Measurements from ENCODE around the gene KCNQ5.

KCNQ5 gene

DNA sequence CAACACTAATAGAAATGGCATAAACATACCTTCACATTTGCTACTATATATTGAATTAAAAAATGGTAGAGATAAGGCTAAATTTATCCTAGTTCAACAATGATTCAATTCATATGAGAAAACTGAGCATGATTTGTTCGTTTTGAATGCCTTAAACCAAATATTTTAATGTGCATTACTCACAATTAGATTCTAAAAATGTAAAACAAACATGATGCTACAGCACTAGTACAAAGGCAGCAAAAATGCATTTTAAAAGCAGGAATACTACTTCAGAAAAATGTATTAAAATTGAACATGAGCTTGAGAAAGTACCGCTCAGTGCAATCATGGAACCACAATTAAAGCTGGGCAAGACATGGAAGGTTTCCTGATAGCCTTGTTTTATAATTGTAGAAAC lies 195.3 kb downstream of the KCNQ5 start:
- Histone ChIP-seq H3K4me2 (ENCODE audit: low read length) (no peak overlapping the region), H3K4me3 (ENCODE audit: low read length) (no peak overlapping the region), H3K9ac (ENCODE audit: low read length) (no peak overlapping the region), H3K4me1 (ENCODE audit: low read length) (no peaks in the 10 kb centered on the region), H3K27me3 (ENCODE audit: low read depth, low read length) (no peaks in the 10 kb centered on the region), H4K20me1 (ENCODE audit: insufficient read depth, low read length) (no peaks in the 10 kb centered on the region), H3K36me3 (replicated peaks; ENCODE audit: low read depth, low read length) (no peaks in the 10 kb centered on the region), H2AFZ (ENCODE audit: low read depth, low read length) (no peak overlapping the region), H3K79me2 (ENCODE audit: low read length) (no peaks in the 10 kb centered on the region), H3K9me3 (ENCODE audit: insufficient read depth, low read length) (no peaks in the 10 kb centered on the region), H3K27ac (ENCODE audit: low read length) (no peak overlapping the region)
- TF ChIP-seq CTCF (IDR thresholded peaks at IDR 0.05; ENCODE audit: low read depth, low read length) (no peak), EZH2phosphoT487 (IDR thresholded peaks at IDR 0.05; ENCODE audit: low read depth) (no peak)

GRCh38 chr6:72819609-72820008 lies 197.7 kb downstream of the KCNQ5 start:
- TF ChIP-seq EZH2phosphoT487 (IDR thresholded peaks at IDR 0.05; ENCODE audit: low read depth) (no peak), CTCF (IDR thresholded peaks at IDR 0.05; ENCODE audit: low read depth, low read length) (no peak)
- H3K4me2 ChIP-seq (ENCODE audit: low read length), result no peak overlapping the region

GRCh38 chr6:72820153-72820552 lies 198.3 kb downstream of the KCNQ5 start:
- peaks cover 9% of the 10 kb centered on the region for H3K4me1 ChIP-seq (ENCODE audit: low read length)
- H3K4me3 ChIP-seq (ENCODE audit: low read length), result no peak overlapping the region
- H3K36me3 ChIP-seq (replicated peaks; ENCODE audit: low read depth, low read length), result no peaks in the 10 kb centered on the region
- TF ChIP-seq EZH2phosphoT487 (IDR thresholded peaks at IDR 0.05; ENCODE audit: low read depth) (no peak), CTCF (IDR thresholded peaks at IDR 0.05; ENCODE audit: low read depth, low read length) (no peak)
- H3K9ac ChIP-seq (ENCODE audit: low read length), result no peak overlapping the region
- no peak overlapping the region for H3K27ac ChIP-seq (ENCODE audit: low read length)
- H2AFZ ChIP-seq (ENCODE audit: low read depth, low read length), result no peak overlapping the region
- H4K20me1 ChIP-seq (ENCODE audit: insufficient read depth, low read length), result no peaks in the 10 kb centered on the region
- H3K79me2 ChIP-seq (ENCODE audit: low read length), result no peaks in the 10 kb centered on the region
- no peaks in the 10 kb centered on the region for H3K9me3 ChIP-seq (ENCODE audit: insufficient read depth, low read length)
- H3K27me3 ChIP-seq (ENCODE audit: low read depth, low read length), result no peaks in the 10 kb centered on the region
- H3K4me2 ChIP-seq (ENCODE audit: low read length), result no peak overlapping the region

More at GRCh38 chr6:72819609-72820008, 197.7 kb downstream of the KCNQ5 start:
- no peaks in the 10 kb centered on the region for H3K36me3 ChIP-seq (replicated peaks; ENCODE audit: low read depth, low read length)
- no peak overlapping the region for H3K9ac ChIP-seq (ENCODE audit: low read length)
- no peak overlapping the region for H3K4me3 ChIP-seq (ENCODE audit: low read length)
- no peak overlapping the region for H2AFZ ChIP-seq (ENCODE audit: low read depth, low read length)
- no peaks in the 10 kb centered on the region for H4K20me1 ChIP-seq (ENCODE audit: insufficient read depth, low read length)
- H3K27me3 ChIP-seq (ENCODE audit: low read depth, low read length), result no peaks in the 10 kb centered on the region
- peaks cover 4% of the 10 kb centered on the region for H3K4me1 ChIP-seq (ENCODE audit: low read length)
- no peak overlapping the region for H3K27ac ChIP-seq (ENCODE audit: low read length)
- no peaks in the 10 kb centered on the region for H3K9me3 ChIP-seq (ENCODE audit: insufficient read depth, low read length)
- H3K79me2 ChIP-seq (ENCODE audit: low read length), result no peaks in the 10 kb centered on the region

DNA sequence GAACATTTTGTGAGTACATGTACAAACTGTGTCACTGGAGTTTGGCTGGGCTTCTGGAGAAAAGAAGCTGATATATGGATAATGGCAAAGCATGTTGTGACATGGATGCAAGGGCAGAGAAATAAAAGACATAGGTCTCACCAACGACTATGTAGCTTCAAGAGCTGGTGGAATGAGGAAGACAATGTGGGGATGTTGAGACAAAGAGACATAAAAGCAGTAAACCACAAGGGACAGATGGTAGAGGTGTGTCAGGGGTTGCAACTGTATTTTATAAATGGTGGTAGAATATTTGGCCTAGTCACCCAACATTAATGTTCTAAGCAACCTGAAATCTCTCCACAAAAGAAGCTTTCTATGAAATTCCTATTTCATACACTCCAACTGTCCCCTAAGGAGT lies 199.0 kb downstream of the KCNQ5 start:
- H3K4me3 ChIP-seq (ENCODE audit: low read length), result no peak overlapping the region
- H3K27ac ChIP-seq (ENCODE audit: low read length), result no peak overlapping the region
- no peak for TF ChIP-seq CTCF (IDR thresholded peaks at IDR 0.05; ENCODE audit: low read depth, low read length)
- no peak for TF ChIP-seq EZH2phosphoT487 (IDR thresholded peaks at IDR 0.05; ENCODE audit: low read depth)
- no peak overlapping the region for H3K9ac ChIP-seq (ENCODE audit: low read length)
- no peak overlapping the region for H2AFZ ChIP-seq (ENCODE audit: low read depth, low read length)
- peaks cover 12% of the 10 kb centered on the region for H3K4me1 ChIP-seq (ENCODE audit: low read length)
- H3K36me3 ChIP-seq (replicated peaks; ENCODE audit: low read depth, low read length), result no peaks in the 10 kb centered on the region
- H3K4me2 ChIP-seq (ENCODE audit: low read length), result no peak overlapping the region
- 0 out of 2 replicates have a peak, but pooled peaks cover 1% of the 10 kb centered on the region for H4K20me1 ChIP-seq (ENCODE audit: insufficient read depth, low read length)
- no peaks in the 10 kb centered on the region for H3K27me3 ChIP-seq (ENCODE audit: low read depth, low read length)
- H3K79me2 ChIP-seq (ENCODE audit: low read length), result no peaks in the 10 kb centered on the region
- no peaks in the 10 kb centered on the region for H3K9me3 ChIP-seq (ENCODE audit: insufficient read depth, low read length)
